ENCODE results near the gene GLP2R. TPM values are rescaled to one million over a fixed set of nuclear protein-coding genes. Genes with fewer than 3 reads are reported as not detected.

The GLP2R gene
- total RNA-seq, 1 experiment from 2014 or later, result not detected

- intact Hi-C loops (cut with micrococcal nuclease; ENCODE audit: unreplicated experiment), result no loop called here
- ChIA-PET POLR2A (ENCODE audit: low non-redundant PET) (no interaction called here), CTCF (no interaction called here)
- no peak for TF ChIP-seq CTCF (conservative IDR thresholded peaks at IDR 0.05; ENCODE audit: low read depth, low read length)
- TF ChIP-seq EZH2 (IDR thresholded peaks at IDR 0.05; ENCODE audit: borderline replicate concordance, low read depth, low read length, poor library complexity, severe bottlenecking), result no peak
- Histone ChIP-seq H3K4me1 (ENCODE audit: insufficient read depth, low read length, poor library complexity, severe bottlenecking) (no peaks in the 10 kb centered on the region), H3K4me3 (ENCODE audit: low read depth, low read length, poor library complexity, severe bottlenecking) (no peak overlapping the region), H3K9me3 (ENCODE audit: low read depth, low read length, poor library complexity, severe bottlenecking) (no peaks in the 10 kb centered on the region), H3K27me3 (replicated peaks; ENCODE audit: insufficient read depth, low read depth, low read length, poor library complexity) (peaks cover 27% of the 10 kb centered on the region), H3K27ac (ENCODE audit: low read depth, low read length, poor library complexity, severe bottlenecking) (no peak overlapping the region), H3K36me3 (ENCODE audit: insufficient read depth, low read length, poor library complexity, severe bottlenecking) (no peaks in the 10 kb centered on the region)
- no peak for DNase-seq (ENCODE audit: low spot score)
- BruUV-seq (replicated peaks), result no TSS peak
Observed at GRCh38 chr17:9802294-9802693, 23.4 kb upstream of the GLP2R start.

GRCh38 chr17:9802697-9803096 is 23.0 kb upstream of the GLP2R start:
- H3K27me3 ChIP-seq (replicated peaks; ENCODE audit: insufficient read depth, low read depth, low read length, poor library complexity), result peaks cover 28% of the 10 kb centered on the region
- intact Hi-C loops (cut with micrococcal nuclease; ENCODE audit: unreplicated experiment), result no loop called here
- no peaks in the 10 kb centered on the region for H3K9me3 ChIP-seq (ENCODE audit: low read depth, low read length, poor library complexity, severe bottlenecking)
- no peak overlapping the region for H3K27ac ChIP-seq (ENCODE audit: low read depth, low read length, poor library complexity, severe bottlenecking)
- no peaks in the 10 kb centered on the region for H3K4me1 ChIP-seq (ENCODE audit: insufficient read depth, low read length, poor library complexity, severe bottlenecking)
- DNase-seq (ENCODE audit: low spot score), result no peak
- no TSS peak for BruUV-seq (replicated peaks)
- no peak overlapping the region for H3K4me3 ChIP-seq (ENCODE audit: low read depth, low read length, poor library complexity, severe bottlenecking)
- TF ChIP-seq EZH2 (IDR thresholded peaks at IDR 0.05; ENCODE audit: borderline replicate concordance, low read depth, low read length, poor library complexity, severe bottlenecking), result no peak
- TF ChIP-seq CTCF (conservative IDR thresholded peaks at IDR 0.05; ENCODE audit: low read depth, low read length), result no peak
- POLR2A ChIA-PET (ENCODE audit: low non-redundant PET), result no interaction called here
- CTCF ChIA-PET, result no interaction called here
- no peaks in the 10 kb centered on the region for H3K36me3 ChIP-seq (ENCODE audit: insufficient read depth, low read length, poor library complexity, severe bottlenecking)

- Histone ChIP-seq H3K9me3 (ENCODE audit: low read depth, low read length, poor library complexity, severe bottlenecking) (no peaks in the 10 kb centered on the region), H3K36me3 (ENCODE audit: insufficient read depth, low read length, poor library complexity, severe bottlenecking) (no peaks in the 10 kb centered on the region), H3K27me3 (replicated peaks; ENCODE audit: insufficient read depth, low read depth, low read length, poor library complexity) (peaks cover 43% of the 10 kb centered on the region), H3K27ac (ENCODE audit: low read depth, low read length, poor library complexity, severe bottlenecking) (no peak overlapping the region), H3K4me3 (ENCODE audit: low read depth, low read length, poor library complexity, severe bottlenecking) (no peak overlapping the region), H3K4me1 (ENCODE audit: insufficient read depth, low read length, poor library complexity, severe bottlenecking) (no peaks in the 10 kb centered on the region)
- CTCF ChIA-PET, result no interaction called here
- POLR2A ChIA-PET (ENCODE audit: low non-redundant PET), result no interaction called here
- no peak for TF ChIP-seq EZH2 (IDR thresholded peaks at IDR 0.05; ENCODE audit: borderline replicate concordance, low read depth, low read length, poor library complexity, severe bottlenecking)
- no peak for TF ChIP-seq CTCF (conservative IDR thresholded peaks at IDR 0.05; ENCODE audit: low read depth, low read length)
- BruUV-seq (replicated peaks), result no TSS peak
- intact Hi-C loops (cut with micrococcal nuclease; ENCODE audit: unreplicated experiment), result no loop called here
- DNase-seq (ENCODE audit: low spot score), result no peak
Observed at GRCh38 chr17:9805769-9806168, 20.0 kb upstream of the GLP2R start.

Data from A673 (cell line).